Suppressor macrophage (primary cell): Measurements from ENCODE around the gene KMT2C.
A peak's percentile ranks its signal among the peaks of the same experiment; 100 is the strongest.

ENCODE experiments used
- DNase-seq, 4 experiments: peaks; one replicate each; pipeline ENCODE4 v3.0.0-alpha.2; 2020 to 2022

The KMT2C gene

GRCh38 chr7:152136686-152137085 is 299.1 kb downstream of the KMT2C start:
- no peak for DNase-seq

- DNase-seq, result no peak
Measured at GRCh38 chr7:152133804-152134203, 302.0 kb downstream of the KMT2C start.

DNA sequence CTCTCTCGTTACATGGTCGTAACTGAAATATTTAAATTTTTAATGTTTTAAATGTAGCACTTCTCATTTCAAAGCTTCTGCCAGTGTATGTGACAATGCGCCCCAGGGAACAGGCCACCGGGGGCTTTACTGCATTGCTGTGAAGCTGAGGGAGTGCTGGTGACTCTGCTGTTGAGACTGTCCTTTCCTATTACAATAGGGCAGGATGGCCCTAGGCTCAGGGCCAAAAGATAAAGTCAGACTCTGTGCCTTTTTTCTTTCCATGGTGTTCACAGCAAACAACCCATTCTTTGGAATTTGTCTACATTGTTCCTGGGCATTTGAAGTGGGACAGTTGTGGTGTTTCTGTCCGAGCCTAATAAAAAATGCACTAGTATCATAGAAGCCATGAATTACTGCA is 303.0 kb downstream of the KMT2C start:
- no peak for DNase-seq

DNA sequence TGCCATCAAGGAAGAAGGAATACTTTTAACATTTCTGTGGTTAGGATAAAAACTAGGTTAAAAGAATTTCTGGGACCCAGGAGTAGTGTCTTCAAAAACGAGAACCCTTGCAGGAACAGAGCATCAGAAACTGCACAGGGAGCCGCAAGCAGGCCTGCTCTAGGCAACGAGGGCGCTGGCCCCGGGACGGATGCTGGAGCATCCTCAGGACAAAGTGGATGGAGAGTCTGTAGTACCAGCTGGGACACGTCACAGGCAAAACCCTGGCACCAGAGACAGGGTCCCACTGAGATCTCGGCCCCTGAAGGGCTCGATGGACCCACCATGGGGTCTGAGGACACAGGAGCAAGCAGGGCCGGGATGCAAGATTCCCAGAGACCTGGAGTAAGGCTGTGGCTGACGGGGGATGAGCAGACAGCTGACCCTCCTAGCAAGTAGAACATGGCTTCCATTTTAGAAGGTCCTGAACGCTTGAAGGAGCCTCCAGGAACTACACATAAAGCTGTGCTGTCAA is 303.8 kb downstream of the KMT2C start:
- no peak for DNase-seq

GRCh38 chr7:152130658-152131590 is 304.9 kb downstream of the KMT2C start:
- DNase-seq, result no peak

DNA sequence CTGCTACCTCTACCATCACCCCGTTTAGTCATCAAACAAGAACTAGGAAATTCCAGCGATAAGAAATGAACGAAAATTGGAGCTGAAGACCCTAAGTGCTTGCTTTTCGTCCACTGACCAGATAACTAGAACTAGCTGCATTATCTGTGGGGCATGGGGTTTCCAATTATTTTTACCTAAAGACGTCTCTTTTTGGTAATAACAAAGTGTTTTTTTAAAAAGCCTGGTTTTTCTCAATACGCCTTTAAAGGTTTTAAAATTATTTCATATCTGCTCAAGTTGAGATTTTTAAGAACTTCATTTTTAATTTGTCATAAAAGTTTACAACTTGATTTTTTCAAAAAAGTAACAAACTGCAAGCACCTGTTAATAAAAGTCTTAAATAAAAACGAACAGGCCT is 306.1 kb downstream of the KMT2C start:
- no peak for DNase-seq

GRCh38 chr7:152128741-152129461 is 306.9 kb downstream of the KMT2C start:
- DNase-seq, result no peak

GRCh38 chr7:152128252-152128651 is 307.6 kb downstream of the KMT2C start:
- DNase-seq, result no peak

- DNase-seq, result no peak
Measured at GRCh38 chr7:152127229-152127628, 308.6 kb downstream of the KMT2C start.

- DNase-seq, result no peak
Measured at GRCh38 chr7:152126741-152127140, 309.1 kb downstream of the KMT2C start.

GRCh38 chr7:152122540-152122939 is 313.3 kb downstream of the KMT2C start:
- no peak for DNase-seq

GRCh38 chr7:152121432-152121831 is 314.4 kb downstream of the KMT2C start:
- no peak for DNase-seq

GRCh38 chr7:152120776-152121175 is 315.0 kb downstream of the KMT2C start:
- no peak for DNase-seq

DNA sequence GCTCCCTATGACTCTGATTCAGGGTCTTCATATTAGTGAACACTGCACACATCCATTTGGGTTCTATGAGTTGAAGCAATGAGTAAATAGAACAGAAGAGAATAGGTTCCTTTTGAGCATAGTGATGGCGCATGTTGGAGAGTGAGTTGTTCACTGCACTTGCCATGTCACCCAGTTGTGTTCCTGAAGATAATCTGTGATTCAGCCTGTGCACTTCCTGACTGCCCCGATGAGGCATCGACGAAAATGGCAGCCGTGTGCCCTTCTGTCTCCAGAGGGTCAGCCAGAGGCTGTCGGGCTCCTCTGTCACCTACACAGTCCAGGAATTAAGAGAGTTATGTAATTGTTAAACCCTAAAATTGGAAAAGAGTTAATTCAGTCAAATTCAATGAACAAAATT is 315.6 kb downstream of the KMT2C start:
- DNase-seq, result no peak

DNA sequence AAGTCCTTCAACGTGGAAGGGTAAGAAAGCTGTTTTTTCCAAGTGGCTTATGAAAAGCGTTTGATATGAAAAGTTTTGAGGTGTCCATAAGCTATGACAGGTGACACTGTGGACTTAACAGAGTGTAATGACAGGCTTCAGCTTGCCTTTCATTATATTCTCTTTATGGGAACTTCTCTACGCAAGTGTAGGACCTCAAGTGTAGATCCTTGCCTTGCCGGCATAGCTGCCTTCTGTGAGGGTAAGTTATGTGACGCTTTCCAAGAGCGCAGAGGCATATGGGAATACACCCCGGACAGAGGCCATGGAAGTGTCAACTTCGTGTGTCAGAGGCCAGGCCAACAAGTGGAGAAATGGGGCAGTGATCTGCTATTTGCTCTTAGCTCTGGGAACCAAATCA is 318.4 kb downstream of the KMT2C start:
- no peak for DNase-seq

- no peak for DNase-seq
Measured at GRCh38 chr7:152115021-152115718, 320.6 kb downstream of the KMT2C start.

DNA sequence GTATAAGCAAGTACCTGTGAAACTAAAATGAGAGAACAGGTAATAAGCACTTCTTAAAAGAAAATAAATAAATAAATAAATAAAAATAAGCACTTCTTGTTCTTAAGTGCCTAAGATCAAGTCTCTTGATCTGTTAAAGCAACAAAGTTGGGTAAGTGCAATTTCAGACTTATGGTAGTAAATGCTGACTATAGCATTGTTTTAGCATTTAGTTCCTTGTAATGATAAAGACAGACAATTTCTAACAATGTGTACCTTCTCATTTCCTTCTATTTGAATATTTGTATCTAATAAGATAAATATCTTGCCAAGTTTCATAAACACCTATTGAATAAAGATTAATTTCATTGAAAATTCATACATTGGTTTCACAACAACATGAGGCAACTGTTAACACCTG is 323.0 kb downstream of the KMT2C start:
- peak in 1 of 4 experiments; percentile 35 for DNase-seq

DNA sequence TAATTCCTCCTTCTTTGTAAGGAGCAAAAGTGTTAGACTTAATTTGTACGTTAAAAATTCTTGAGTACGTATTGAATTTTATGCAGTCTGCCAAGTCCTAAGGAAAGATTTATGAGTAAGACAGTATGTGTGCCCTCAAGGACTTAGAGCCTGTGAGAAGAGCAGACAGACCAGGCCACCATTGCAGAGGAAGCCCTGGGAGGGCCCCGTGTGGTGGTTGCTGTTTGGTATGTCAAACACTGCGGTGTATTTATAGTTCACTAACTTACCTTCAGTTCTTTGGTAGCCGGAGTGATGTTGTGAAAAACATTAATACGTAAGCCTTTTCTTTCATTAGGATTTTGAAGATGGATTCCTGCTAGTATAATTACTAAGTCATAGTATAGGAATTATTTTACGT is 327.4 kb downstream of the KMT2C start:
- DNase-seq, result no peak

GRCh38 chr7:152107945-152108344 is 327.9 kb downstream of the KMT2C start:
- no peak for DNase-seq

GRCh38 chr7:152106990-152107389 is 328.8 kb downstream of the KMT2C start:
- peak in 2 of 4 experiments; percentile 5 to 10 for DNase-seq

GRCh38 chr7:152105205-152105604 is 330.6 kb downstream of the KMT2C start:
- no peak for DNase-seq

GRCh38 chr7:152103691-152104090 is 332.1 kb downstream of the KMT2C start:
- no peak for DNase-seq

DNA sequence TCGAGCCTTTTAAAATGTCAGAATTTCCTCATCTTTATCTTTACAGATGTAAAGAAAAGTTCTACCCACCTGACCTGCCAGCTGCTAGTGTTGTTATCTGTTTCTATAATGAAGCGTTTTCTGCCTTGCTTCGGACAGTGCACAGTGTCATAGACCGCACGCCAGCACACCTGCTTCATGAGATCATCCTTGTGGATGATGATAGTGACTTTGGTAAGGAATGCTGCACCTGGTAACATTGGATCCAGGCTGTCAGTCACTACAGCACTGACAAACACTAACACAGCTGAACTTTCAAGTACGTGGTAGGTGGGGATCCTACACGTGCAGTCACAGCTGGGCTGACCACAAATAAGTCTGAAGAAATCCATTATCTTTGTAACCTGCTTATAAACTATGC is 332.7 kb downstream of the KMT2C start:
- no peak for DNase-seq
